Stimulated activated CD8-positive, alpha-beta memory T cell treated with anti-CD3 and anti-CD28 coated beads, Interleukin-15, amount 100 ng/mL, for 48 hours (primary cell): ENCODE data around the gene FAM174B.

Experiments used
- DNase-seq, 2 donors: peaks; one replicate each; pipeline ENCODE4 v3.0.0-alpha.2; 2020; ENCODE audit warnings: low read depth in 2 of 2

Gene FAM174B

DNA sequence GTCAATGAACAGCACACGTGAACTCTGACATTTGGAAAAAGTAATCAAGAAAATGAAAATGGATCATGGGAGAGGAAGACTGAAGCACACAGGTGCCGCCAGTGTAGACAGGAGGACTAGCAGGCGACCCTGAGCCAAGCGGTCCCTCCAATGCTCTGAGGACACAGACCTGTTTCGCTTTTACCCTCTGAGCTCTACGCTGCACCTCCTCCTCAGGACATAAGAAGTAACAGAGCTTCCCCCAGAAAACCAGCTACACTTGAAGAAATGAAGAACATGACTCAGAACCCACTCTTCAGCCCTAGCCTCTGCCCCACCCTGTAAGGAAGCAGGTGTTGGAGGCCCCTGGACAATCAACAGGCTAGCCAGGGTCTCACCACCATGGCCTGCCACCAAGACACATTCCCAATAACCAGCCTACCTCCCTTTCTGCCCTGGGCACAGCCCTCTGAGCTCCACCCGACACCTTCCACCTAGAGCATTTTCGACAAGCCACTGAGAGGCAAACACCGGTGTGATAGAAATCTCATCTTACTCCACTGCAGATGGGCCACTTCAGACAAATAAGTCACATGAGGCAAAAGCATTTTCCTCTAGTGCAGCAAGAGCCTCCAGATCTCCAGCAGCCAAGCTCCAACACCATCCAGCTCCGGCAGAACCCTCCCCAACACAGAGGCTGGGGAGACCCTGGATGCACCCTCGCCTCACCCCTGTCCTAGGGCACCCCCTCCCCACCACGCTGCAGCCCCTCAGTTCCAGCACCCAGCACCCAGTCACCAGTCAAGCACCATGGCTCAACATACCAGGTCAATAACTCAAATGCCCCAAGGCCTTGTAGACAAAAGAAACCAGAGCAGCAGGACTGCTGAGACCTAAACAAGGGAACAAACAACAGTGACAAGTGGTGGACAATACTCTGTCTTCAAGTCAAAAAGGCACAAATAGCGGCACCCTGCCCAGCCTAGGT is 11.4 kb downstream of the FAM174B start:
- DNase-seq: no peak

DNA sequence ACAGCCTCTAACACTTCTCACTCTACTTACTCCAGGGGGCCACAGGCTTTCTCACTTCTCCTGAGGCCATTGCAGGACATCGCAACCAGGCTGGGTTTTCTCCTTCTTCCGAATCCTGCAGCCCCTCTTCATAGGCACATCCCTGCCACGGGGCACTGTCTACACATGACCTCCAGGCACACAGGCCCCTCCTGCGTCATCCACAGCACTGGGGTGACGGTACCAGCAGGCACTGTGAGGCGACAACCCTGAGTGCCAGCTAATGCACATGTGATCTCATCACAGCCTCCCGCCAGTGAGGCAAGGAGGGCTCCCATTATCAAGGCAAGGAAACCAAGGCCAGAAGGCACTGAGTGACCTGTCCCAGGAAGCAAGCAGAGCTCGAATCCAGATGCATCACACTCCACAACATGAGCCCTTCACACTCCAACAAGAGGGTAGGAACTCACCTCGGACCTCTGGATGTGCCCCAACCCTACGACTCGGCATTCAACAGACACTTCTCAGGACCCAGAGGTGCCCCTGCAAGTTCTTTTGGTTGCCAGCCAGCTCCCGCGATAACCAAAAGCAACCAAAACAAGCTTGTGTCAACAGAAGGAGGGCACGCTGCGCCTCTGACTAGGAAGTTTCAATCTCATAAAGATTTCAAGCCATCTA is 16.7 kb downstream of the FAM174B start:
- no peak for DNase-seq

DNA sequence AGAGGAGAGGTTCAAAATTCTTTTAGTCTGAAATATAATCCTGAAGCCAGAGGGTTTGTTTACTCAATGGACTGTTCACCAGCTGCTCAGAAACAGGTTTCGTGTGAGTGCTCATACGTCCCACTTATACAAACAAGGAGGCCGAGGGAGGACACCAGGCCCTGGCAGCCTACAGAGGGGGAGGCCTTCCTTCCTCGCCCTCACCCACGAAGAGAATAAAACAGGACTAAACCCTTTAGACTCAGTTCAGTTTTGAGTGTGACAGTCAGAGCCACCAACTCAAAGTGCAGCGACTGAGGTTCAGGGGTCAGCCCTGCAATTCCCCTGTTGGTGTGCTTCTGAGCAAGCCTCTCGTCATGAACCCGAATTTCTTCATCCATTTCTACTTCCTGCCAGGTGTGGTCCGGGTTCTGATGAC is 17.3 kb downstream of the FAM174B start:
- no peak for DNase-seq

DNA sequence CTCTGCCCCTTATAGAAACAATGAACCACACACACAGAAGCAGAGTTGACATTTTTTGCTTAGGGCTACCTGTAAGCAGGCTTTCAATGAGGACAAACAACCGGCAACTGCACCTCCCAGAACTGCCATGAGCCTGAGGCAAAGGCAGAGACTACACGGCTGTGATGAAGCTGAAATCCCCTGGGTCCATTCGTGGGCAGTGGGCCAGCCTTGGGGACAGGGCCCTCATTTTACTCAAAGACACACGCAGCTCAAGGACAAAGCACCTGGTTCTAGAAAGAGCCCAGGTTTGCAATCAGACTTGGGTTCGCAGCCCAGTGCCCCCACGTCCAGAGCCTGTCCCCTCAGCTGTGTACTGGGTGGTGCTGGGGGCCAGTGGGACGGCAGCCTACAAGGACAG is 17.9 kb downstream of the FAM174B start:
- no peak for DNase-seq

DNA sequence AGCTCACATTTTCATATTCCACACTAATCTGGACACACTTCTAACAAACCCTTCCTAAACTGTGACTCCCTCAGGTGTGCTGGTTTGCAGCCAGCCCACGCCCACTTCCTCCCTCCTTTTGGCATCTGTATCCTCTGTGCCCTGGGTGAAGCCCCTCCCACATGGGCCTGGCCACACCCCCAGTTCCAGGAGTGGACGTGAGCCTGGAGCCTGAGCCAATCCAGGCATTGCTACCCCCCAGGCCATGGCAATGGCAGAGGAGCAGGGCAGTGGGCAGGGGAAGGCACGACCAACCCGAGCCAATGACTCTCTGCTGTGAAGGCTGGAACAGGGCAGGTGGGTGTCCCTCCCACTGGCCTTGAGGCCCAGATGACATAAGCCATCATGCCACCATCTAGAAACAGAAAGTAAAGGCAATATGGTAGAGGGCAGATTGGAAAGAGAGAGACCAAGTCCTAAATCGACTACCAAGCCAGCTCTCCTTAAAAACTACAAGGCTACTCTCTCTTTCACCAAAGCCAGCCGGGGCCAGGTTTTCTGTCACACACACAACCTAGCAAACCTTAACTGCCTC is 18.6 kb downstream of the FAM174B start:
- DNase-seq: no peak

DNA sequence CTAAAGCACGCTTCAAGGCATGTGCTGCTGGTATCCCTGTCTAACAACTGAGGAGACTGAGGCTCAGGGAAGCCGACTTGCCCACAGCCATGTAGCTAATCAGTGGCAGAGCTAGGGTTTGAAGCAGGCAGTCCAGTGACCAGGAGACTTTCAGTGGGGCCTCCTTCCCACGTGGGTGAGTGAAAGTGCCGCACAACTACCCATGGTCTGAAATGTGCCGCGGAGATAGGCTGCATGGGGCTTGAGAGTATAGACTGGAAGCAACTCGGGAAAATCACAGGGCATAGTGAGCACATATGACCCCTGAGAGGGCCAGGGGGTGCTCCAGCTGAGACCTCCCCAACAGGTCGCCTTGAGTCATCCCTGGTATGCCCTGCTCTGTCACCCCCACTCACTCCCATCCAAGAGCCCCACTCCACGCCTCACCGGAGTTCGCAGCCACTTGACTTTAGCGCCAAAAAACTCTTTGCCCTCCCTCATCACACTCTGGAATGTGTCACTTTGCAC is 19.1 kb downstream of the FAM174B start:
- no peak for DNase-seq

DNA sequence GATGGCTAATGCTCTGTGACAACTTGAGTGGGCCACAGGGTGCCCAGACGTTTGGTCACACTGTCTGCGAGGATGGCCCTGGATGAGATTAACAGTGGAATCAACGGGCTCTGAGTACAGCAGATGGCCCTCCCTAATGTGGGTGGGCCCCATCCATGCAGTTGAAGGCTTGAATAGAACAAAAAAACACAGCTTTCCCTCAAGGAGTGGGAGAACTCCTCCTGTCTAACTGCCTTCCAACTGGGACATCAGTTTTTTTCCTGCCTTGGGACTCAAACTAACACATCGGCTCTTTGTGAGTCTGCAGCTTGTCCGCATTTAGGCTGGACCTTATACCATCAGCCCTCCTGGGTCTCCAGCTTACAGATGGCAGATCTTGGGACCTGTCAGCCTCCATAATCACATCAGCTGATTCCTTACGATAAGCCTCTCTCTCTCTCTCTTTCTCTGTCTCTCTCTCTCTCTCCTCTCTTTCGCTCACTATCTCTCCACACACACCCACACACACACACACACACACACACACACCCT is 20.8 kb downstream of the FAM174B start:
- DNase-seq: no peak

DNA sequence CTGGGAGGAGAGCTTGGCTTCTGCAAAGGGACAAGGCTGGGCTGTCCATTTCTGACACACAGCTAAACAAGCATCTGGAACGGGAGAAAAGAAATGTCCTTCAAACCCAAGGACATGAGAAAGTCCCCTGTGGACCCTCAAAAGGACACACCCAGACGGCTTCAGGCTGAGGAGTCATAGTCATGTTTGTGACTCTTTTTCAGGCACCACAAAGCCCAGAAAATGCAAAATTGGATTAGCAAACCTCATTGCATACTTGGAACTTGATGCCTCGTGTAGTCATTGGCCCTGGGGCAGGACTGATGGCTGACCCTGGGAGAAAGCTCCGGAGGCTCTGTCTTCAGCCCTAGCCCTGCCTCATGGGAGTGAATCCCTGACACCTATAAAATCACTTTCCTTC is 21.5 kb downstream of the FAM174B start:
- no peak for DNase-seq

DNA sequence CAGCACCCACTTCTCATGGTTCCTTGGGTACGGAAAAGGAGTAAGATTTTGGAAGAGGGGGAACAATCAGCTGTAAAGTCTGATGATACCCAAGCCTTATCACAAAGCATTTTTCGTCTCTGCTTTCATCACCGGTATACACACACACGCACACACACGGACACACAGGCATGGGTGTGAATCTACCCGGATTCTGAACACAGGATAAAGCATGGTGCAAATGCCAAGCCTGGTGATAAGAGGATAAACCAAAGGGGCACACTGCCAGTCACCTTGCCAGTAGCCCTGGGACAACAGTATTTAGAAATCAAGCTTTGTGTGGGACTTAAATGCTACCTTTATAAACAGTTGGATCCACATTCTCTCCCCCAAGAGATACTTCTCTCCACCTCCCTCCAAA is 22.2 kb downstream of the FAM174B start:
- no peak for DNase-seq

DNA sequence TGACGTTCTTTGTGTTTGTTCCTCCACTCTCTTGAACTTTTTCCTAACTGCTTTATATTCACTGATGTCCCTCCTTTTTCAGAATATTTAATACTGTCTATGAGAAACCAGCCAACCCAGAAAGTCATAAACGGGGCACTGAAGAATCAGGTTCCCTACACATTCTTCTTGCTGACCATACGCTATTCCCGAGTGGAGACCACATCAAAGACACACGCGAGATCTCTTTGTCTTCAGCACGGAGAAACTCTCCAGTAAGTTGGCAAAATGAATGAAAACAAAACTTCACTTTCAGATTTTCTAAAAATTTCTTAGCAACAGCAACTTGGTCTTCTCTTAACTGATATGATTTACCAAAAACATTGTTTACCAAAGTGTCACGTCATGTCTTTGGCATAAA is 22.6 kb downstream of the FAM174B start:
- DNase-seq: no peak

DNA sequence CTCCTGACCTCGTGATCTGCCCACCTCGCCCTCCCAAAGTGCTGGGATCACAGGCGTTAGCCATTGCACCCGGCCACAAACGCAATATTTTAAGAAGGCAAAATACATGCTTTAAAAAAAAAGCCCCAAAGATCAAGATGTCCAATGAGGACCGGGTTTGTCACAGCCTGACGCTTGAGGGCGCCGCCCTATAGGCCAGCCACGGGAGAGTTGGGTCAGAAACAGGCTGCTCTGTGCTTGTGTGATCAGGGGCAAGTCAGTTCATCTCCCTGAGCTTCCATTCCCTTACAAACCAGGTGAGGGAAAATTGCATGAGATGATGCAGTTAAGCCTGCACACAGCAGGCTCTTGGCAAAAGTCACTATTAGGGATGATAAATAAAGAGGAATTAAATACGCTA is 23.9 kb downstream of the FAM174B start:
- no peak for DNase-seq

DNA sequence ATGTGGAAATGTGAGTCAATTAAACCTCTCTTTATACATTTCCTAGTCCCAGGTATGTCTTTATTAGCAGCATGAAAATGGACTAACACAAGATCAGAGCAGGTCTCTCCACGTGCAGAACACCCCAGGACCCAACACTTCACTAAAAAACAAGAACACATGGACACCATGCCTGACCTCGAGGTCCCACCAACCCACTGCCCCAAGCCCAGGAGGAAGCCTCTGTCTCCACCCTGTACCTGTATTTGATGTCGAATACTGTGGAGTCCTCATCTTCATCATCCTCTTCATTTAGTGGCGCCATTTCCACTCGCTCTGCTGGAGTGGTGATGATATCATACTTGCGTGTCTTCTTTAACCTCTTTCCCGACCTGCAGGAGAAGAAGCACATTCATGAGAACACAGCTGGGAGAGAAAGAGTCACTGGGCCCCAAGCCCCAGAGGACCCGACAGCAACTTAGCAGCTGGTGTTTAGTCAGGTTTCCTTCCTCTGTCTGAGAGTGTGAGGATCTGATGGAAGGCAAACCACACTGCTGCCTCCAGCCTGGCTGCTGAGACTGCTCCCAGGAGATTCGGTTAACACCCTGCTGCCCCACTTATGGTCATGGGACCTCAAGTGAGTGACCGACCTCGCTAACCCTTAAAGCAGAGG is 25.5 kb downstream of the FAM174B start:
- no peak for DNase-seq

DNA sequence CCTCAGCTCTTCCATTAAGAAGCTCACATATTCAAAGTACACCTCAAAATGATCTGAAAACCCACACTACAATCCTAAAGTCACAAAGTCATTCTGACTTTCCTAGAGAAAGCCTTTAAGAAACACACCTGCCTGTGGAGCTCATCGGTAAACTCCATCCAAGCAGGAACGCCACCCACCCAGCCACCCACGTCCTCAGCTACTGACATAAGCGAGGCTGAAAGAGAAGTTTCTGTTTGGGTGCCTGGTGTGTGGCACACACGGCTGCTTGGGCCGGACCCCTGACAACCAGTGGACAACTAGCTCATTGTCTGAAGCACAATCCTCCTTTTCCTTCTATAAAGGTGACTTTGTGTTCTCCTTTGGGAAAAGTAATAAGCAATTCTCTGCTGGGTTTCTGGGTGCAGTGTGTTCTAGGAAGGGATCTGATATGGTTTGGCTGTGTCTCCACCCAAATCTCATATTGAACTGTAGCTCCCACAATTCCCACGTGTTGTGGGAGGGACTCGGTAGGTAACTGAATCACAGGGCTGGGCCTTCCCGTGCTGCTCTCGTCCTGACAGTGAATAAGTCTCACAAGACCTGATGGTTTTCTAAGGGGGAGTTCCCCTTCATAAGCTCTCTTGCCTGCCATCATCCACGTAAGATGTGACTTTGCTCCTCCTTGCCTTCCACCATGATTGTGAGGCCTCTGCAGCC is 26.1 kb downstream of the FAM174B start:
- DNase-seq: peak; percentile 0 to 37

DNA sequence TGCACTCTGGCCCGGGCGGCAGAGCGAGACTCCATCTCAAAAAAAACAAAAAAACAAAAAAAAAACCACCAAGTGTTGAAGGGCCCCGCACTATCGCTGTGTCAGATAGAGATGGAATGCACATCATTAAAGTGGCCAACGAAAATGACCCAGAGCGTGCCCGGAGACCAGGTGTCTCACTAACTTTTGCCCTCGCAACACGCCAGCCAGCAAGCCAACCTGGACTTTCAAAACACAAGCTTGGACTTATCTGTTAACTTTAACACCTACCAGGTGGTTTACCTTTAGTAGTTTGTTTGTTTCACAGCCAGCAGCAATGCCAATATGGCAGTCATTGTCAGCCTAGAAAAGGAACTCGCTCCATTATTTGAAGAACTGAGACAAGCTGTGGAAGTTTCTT is 28.6 kb downstream of the FAM174B start:
- no peak for DNase-seq

DNA sequence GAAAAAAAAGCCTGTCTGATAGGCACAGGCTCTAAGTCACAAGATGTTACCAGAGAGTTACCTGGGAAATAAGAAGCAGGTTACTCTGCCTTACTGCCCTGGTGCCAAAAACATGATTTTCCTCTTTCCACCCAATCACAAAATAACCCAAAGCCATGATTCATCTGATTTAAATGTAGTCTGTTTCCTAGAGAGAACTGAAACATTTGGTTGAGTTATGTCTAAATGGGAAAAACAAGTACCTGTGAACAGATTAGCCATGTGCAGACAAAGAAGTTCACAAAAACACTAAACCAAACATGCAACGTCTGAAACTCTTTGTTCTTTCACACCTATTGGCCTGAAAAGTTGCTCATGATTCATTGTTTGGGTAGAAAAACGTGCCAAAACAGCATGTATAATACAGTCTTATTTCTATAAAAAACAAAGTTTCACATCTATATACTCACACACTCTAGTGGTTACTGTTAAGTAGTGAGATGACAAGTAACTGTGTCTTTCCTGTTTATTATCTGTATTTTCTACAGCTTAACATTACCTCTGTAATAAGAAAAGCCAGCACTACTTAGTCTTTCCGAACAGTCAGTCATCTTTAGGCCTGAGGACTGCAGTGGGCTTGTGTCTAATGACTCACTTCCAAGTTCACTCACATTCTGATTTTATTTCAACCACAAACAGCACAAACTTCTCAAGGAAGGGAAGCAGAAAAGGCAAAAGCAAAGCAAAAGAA is 30.2 kb downstream of the FAM174B start:
- peak in 1 of 2 donors; percentile 24 for DNase-seq

DNA sequence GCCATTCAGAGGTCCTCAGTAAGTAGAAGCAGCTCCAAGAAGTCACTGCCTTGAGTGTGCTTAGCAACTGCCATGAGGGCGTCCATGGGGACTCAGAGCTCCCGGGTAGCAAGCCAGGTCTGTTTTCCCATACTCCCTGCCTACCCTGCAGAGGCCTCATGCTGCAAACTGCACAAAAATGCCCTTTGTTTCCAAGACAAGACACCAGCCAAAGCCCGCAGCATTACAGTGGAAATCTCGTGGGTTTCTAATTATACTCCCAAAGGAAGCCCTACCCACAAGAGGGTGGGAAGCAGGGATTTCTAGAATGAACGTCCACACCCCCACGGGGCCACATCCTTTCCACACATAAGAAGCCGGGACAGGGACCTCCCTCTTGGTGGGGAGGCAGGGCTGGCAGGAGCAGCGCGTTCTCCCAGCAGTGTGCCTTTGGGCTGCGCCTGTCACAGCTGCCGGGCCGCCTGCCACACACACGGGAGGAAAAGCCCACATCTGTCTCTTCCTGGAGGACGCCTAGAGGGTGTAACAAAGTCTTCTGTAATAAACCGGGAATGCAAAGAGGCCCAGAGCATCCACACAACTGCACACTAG is 31.1 kb downstream of the FAM174B start:
- DNase-seq: no peak

DNA sequence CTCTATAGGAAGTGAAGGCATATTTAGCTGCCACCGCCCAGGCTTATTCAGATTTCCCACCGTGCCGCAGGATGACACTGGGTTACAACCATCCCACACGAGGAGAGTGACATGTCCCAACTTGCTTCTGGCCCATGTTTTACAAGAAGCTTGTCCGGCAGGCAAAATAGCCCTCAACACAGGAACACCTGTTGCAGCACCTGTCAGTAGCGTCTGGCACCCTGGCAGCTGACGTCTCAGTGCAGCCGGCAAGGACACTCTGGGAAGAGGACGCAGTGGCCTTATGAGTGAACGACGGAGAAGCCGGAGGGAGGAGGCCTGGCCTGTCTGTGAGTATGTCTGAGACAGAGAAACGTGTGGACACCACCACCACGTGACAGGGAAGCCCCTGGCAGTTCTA is 32.1 kb downstream of the FAM174B start:
- DNase-seq: no peak

DNA sequence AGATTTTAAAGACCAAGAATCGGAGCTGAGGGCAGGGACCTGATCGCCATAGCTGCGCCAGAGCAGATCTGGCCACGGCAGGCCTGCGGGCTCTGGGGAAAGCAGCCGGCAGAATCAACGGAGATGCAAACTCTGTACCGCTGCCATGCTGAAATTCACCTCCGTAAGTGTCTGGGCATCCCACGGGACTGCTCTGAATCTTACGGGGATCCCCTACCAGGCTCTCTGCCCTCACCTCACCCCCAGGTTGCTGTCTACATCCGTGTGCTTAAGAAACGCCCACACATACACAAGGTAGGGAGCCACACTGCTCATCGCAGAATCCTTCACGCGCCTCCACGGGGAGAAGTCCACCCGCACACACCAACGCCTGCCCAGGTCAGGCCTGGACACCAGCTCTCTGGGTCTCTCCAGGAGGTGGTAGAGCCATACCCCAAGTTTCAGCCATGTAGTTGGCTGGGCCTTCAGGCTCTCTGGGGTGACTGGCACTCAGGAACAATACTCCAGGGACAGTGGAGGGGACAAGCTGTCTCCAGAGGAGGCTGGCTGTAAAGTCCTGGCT is 33.5 kb downstream of the FAM174B start:
- no peak for DNase-seq

DNA sequence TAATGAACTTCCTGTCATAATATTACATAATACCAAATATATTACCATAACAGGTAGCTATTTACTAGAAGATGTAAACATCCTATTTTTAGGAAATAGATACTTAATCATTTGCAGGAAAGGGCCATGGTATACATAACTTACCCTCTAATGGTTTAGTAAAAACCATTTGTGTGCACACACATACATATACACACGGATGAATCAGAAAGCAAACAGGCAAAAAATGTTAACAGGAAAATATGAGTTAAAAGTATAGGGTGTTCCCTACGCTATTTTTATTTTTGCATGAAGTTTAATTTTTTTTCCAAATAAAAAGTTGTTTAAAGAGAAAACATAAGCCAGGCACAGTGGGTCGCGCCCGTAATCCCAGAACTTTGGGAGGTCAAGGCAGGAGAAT is 34.6 kb downstream of the FAM174B start:
- no peak for DNase-seq
